Cerebellar nuclear complex (tissue), 1 donor: ENCODE measurements around the gene STPG3.

Experiments
- DNase-seq, 2 experiments: peaks; one replicate each; lab custom pipeline; 2025; lab: John Stamatoyannopoulos, UW

Gene STPG3

GRCh38 chr9:137266585-137267453, 15.7 kb downstream of the STPG3 start:
- DNase-seq, result no peak

GRCh38 chr9:137267933-137268355, 16.9 kb downstream of the STPG3 start:
- DNase-seq, result no peak

DNA sequence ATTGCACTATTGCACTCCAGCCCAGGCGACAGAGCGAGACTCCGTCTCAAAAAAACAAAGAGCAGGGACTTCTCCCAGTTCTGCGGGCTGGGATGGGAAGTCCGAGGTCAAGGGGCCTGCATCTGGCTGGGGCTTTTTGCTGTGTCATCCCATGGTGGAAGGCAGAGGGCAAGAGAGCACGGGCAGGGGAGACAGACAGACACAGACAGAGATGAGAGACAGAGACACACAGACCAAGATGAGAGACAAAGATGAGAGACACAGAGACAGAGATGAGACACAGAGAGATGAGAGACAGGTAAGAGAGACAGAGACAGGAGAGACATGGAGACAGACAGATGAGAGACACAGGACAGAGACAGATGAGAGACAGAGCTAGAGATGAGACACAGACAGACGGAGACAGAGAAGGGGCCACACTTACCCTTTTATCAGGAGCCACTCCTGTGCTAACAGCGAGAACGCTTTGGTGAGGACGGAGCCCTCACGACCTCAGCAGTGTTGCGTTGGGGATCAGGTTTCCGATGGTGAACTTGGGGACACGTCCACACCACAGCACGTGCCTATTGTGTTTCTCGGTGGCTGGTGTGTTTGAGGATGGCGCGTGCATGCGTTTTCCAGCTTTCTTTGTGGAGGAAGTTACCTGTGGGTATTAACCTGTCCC, 17.6 kb downstream of the STPG3 start:
- DNase-seq, result no peak

GRCh38 chr9:137269231-137269772, 18.2 kb downstream of the STPG3 start:
- DNase-seq, result no peak

DNA sequence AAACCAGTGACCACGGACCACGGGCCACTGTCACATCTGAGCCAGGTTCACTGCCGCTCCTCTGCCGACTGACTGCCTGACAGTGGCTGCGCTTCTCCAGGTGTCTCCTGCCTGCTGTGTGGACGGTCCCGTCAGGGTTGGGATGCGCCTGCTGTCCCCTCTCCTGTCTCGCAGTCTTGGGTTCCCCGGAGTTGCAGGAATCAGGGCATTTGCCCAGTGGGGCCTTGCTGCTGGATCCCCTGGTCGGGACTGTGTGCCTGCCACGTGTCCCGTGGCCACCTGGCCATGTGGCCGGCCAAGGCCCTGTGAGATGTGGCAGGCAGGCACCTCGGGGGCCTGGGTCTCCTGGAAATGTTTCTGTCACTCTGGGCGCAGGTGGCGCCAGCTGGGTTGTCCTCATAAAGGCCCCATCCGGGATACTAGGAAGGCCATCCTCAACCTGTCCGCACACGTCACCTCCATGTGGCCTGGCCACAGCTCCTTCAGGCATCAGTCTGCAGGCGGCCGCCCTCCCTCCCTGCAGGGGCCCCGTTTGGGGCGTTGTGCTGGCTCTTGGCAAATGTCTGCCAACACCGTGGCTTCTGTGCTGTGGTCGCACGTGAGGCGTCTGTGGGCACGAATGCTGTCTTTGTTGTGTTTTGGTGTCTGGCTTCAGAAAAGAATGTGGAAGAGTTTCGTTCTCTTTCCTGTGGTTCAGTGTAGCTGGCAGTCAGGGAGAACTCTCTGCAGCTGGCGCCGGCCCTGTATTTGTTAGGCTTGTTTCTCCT, 20.0 kb downstream of the STPG3 start:
- DNase-seq, result no peak

DNA sequence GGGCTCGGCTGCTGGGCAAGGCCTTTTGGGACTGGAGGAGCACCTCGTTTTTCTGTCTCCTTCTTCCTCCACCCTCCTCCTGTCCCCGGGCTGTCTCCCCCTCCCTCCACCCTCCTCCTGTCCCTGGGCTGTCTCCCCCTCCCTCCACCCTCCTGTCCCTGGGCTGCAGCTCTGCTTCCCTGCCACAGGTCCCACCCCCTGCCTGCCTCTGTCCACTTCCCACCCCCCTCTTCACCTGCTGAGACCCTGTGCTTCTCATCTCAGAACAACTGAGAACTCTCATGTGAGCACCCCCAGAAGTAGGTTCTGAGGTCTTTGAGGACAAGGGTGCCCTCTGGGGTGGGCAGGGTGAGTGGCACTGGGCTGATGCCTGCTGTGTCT, 20.6 kb downstream of the STPG3 start:
- DNase-seq, result no peak

DNA sequence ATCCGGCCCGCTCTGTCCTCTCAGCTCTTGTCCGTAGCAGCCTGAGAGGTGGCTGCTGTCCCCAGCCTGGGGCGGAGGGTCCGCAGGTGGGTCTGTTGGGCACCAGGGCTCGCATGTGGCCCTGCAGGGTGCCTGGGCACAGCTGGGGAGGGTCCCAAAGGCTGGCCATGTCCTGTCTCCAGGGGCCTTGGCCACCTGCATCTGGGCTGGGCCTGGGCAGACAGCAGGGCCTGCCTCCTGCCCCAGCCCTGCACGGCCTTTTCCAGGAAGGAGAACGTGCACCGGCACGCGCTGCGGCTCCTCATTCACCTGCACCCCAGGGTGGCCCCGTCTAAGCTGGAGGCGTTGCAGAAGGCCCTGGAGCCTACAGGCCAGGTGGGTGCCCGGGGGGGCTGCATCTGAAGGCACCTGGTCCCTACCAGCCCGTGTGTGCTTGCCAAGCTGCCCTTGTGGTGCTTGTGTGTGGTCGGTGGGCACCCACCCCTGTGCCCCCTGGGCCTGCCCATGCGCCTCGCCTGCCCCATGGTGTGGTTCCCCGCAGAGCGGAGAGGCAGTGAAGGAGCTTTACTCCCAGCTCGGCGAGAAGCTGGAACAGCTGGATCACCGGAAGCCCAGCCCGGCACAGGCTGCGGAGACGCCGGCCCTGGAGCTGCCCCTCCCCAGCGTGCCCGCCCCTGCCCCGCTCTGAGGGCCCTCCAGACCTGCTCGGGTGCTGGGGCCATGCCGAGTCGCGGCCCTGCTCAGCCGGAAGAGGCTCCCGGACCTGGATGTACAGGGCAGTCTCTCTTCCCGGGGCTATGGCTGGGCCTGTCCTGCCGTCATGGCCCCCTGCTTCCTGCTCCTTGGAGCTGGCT, 21.4 kb downstream of the STPG3 start:
- DNase-seq, result no peak

GRCh38 chr9:137273095-137273490, 22.0 kb downstream of the STPG3 start:
- DNase-seq, result no peak

DNA sequence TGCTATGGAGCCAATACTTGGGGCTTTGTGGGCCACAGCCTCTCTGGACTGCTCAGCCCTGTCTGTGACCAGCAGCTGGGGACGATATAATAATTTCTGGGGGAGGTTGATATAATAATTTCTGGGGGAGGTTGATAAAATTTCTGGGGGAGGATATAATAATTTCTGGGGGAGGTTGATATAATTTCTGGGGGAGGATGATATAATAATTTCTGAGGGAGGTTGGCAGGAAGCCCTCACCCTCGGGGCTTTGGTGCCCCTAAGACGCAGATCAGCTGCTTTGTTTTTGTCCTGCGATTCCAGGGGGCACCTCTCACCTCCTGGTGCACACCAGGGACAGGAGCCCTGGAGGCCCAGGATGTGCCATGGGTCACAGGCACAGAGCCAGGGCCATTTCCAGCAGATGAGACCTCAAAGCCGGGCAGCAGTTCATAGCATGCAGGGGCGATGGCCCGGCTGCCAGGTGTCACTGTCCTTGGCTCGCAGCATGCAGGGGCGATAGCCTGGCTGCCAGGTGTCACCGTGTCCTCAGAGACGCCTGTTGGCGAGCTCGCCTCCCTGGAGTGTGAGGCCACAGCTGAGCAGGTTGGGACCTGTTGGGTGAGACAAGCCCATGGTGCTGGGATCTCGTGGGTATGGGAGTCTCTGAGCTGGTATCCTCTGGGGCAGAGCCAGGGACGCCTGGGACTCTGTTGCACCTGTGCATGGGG, 22.7 kb downstream of the STPG3 start:
- DNase-seq, result no peak

GRCh38 chr9:137275203-137275587, 24.1 kb downstream of the STPG3 start:
- DNase-seq, result no peak

- DNase-seq, result no peak
Measured at GRCh38 chr9:137275588-137276472, 24.7 kb downstream of the STPG3 start.

DNA sequence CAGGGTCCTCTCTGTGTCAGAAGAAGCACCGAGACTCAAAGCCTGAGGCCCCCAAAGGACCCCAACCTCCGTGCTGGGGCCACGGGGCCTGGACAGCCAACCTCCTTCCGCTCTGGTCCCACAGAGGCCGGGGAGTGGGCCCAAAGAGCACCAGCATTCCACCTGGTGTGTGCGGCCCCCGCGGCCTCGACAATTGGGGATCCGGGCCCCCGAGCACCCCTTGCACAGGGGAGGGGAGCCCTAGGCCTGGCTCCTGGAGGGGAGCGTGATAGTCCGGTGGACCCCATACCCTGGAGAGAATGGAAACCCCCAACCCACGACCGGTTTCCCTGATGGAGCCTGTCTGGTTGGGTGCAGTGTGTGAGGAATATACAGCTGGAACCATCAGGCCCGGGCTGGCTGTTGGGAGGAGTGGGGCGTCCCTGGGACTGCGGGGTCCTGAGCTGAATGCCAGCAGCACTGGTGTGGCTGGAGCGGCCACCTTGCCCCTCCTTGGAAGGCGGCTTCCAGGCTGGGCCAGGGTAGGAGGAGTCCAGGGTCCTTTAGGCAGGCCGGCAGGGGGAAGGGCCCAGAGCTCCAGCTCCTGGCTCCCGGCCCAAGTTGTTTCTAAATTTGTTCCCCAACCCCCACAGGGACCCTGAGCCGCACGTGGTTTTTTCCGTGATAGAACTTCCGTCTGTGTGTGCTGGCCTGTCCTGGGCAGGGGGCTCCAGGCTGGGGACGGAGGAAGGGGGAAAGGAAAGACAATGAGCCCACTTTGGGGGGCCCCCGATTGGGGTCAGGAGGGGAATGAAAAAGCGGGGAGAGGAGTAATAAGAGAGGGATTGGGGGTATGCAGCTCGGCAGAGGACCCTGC, 25.6 kb downstream of the STPG3 start:
- DNase-seq, result no peak

DNA sequence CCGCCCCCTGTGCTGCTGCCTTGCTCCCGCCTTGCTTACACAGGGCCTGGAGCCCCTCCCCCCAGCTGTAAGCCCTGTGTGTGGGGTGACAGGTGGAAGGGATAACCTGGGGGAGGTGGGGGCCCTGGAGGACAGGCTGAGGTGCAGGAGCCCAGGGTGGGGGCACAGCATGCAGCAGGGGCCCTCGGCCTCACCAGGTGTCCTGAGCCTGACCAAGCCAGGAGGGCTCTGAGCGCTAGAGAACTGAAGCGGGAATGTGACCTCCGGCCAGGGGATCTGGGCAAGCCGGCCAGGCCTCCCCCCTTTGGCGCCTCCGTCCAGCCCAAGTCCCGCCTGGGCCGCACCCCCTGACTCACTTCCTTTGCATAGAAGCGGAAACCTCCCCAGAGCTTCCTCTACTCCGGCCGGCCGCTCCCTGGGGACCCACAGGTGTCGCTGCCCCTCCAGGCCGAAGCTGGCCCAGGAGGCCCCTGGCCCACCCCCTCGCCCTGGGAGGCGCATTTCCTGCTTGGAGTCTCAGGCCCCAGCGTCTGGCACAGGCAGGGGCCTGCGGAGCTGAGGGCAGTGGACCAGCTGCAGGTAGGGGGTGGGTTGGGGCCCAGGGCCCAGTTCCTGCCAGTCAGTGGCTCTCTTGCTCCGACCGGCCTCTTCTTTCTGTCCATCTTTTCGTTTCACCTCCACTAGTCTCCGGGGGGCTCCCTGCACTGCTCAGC, 26.4 kb downstream of the STPG3 start, which contains the start of gene TOR4A:
TSS of gene TOR4A (plus strand) at position 398 of the 713 bp plus-strand sequence. CDS start 964 bp downstream, outside the sequence.
- no peak for DNase-seq

- no peak for DNase-seq
Measured at GRCh38 chr9:137278061-137278701, 27.1 kb downstream of the STPG3 start.

- DNase-seq, result no peak
Measured at GRCh38 chr9:137278721-137279711, 27.9 kb downstream of the STPG3 start.
